ENCODE data around the gene PARD3. TPM values are rescaled to one million over a fixed set of nuclear protein-coding genes. Genes with fewer than 3 reads are reported as not detected.

Gene PARD3
- total and polyA plus RNA-seq, 10 of the 15 experiments (the other 5 are each of a cell fraction or from before 2014, with no cell fraction given), result 2.6 to 43.1 (median 13.9) TPM

DNA sequence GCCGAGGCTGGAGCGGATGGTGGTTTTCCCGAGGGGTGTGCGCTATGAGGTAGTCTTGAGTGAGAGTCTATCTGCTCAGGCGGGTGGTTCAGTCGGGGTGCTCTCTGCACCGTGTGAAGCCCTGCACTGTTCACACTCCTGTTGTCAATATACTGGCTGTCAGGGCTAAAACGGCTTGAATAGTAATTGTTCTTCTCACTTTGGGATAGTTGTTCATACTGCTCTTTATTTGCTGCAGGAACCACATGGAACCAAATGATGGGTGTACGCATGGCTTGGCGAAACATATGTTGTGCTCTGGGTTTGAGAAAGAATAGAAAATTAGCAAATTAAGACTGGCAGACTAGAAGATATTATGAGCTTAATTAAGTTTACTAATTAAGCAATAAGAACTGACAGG, 432.5 kb downstream of the PARD3 start:
- no peak for TF ChIP-seq POLR2A (IDR thresholded peaks at IDR 0.05; ENCODE audit: low read depth, low read length)
- no peak for TF ChIP-seq CBX5 (IDR thresholded peaks at IDR 0.05; ENCODE audit: low read depth)
- no peak for TF ChIP-seq ZBED1 (IDR thresholded peaks at IDR 0.05; ENCODE audit: borderline replicate concordance)
- TF ChIP-seq POLR2AphosphoS5 (IDR thresholded peaks at IDR 0.05; ENCODE audit: low read length), result no peak
- TF ChIP-seq SREBF2 (IDR thresholded peaks at IDR 0.05; ENCODE audit: low read length), result no peak
- TF ChIP-seq, protein P1, sequence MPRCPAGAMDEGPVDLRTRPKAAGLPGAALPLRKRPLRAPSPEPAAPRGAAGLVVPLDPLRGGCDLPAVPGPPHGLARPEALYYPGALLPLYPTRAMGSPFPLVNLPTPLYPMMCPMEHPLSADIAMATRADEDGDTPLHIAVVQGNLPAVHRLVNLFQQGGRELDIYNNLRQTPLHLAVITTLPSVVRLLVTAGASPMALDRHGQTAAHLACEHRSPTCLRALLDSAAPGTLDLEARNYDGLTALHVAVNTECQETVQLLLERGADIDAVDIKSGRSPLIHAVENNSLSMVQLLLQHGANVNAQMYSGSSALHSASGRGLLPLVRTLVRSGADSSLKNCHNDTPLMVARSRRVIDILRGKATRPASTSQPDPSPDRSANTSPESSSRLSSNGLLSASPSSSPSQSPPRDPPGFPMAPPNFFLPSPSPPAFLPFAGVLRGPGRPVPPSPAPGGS (IDR thresholded peaks at IDR 0.05; ENCODE audit: borderline replicate concordance, insufficient read depth, low read depth, low read length, poor library complexity, severe bottlenecking), result no peak
- TF ChIP-seq SPI1 (IDR thresholded peaks at IDR 0.05; ENCODE audit: borderline replicate concordance, insufficient read depth, low read depth, low read length), result no peak
- no peak for TF ChIP-seq POU2F2 (IDR thresholded peaks at IDR 0.05; ENCODE audit: borderline replicate concordance, low read depth, low read length)
- TF ChIP-seq SMAD5 (IDR thresholded peaks at IDR 0.05; ENCODE audit: low read depth), result no peak
- no peak for TF ChIP-seq SIN3A (IDR thresholded peaks at IDR 0.05; ENCODE audit: low read depth, low read length)
- no peak for TF ChIP-seq POLR2AphosphoS2 (IDR thresholded peaks at IDR 0.05; ENCODE audit: low read depth, low read length)
- no peak for TF ChIP-seq ZNF622 (IDR thresholded peaks at IDR 0.05)
- TF ChIP-seq BMI1 (IDR thresholded peaks at IDR 0.05; ENCODE audit: borderline replicate concordance), result no peak
- no peak for TF ChIP-seq MYC (IDR thresholded peaks at IDR 0.05; ENCODE audit: insufficient read depth, insufficient read length, insufficient replicate concordance, low read length, severe bottlenecking)
- no peak for TF ChIP-seq SIX5 (IDR thresholded peaks at IDR 0.05; ENCODE audit: low read depth, low read length, severe bottlenecking)
- TF ChIP-seq, protein P2, sequence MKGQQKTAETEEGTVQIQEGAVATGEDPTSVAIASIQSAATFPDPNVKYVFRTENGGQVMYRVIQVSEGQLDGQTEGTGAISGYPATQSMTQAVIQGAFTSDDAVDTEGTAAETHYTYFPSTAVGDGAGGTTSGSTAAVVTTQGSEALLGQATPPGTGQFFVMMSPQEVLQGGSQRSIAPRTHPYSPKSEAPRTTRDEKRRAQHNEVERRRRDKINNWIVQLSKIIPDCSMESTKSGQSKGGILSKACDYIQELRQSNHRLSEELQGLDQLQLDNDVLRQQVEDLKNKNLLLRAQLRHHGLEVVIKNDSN (IDR thresholded peaks at IDR 0.05; ENCODE audit: borderline replicate concordance, extremely low read length, insufficient read depth, low read depth, low read length), result no peak
- TF ChIP-seq, protein P3, sequence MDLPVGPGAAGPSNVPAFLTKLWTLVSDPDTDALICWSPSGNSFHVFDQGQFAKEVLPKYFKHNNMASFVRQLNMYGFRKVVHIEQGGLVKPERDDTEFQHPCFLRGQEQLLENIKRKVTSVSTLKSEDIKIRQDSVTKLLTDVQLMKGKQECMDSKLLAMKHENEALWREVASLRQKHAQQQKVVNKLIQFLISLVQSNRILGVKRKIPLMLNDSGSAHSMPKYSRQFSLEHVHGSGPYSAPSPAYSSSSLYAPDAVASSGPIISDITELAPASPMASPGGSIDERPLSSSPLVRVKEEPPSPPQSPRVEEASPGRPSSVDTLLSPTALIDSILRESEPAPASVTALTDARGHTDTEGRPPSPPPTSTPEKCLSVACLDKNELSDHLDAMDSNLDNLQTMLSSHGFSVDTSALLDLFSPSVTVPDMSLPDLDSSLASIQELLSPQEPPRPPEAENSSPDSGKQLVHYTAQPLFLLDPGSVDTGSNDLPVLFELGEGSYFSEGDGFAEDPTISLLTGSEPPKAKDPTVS (IDR thresholded peaks at IDR 0.05; ENCODE audit: low read depth, low read length), result no peak
- TF ChIP-seq RUNX3 (IDR thresholded peaks at IDR 0.05; ENCODE audit: low read length), result no peak
- TF ChIP-seq WRNIP1 (IDR thresholded peaks at IDR 0.05; ENCODE audit: borderline replicate concordance, low read depth, low read length), result no peak
- no peak overlapping the region for H2AFZ ChIP-seq (ENCODE audit: control insufficient read depth, low read depth, low read length)
- FAIRE-seq (no peak), DNase-seq (ENCODE audit: low read depth, low spot score) (no peak), ATAC-seq (no peak)
- intact Hi-C loops (cut with micrococcal nuclease; ENCODE audit: unreplicated experiment), result loop anchor here (10.0 kb wide), 1 partner anchor 228 kb away; no protein-coding TSS in a partner anchor
- H4K20me1 ChIP-seq (ENCODE audit: control insufficient read depth, insufficient read depth), result no peaks in the 10 kb centered on the region
- 62% methylated on average over 10 of the region's 10 CpGs for WGBS (ENCODE audit: insufficient coverage, insufficient replicate concordance, low lambda C conversion rate, missing lambda C conversion rate)
- no peaks in the 10 kb centered on the region for H3K79me2 ChIP-seq (ENCODE audit: control insufficient read depth, insufficient read depth, low read length)
- no peaks in the 10 kb centered on the region for H3K4me1 ChIP-seq (ENCODE audit: control insufficient read depth, insufficient read depth, low read length)
- no peak overlapping the region for H3K4me2 ChIP-seq (ENCODE audit: control insufficient read depth, insufficient read depth)
- no peaks in the 10 kb centered on the region for H3K36me3 ChIP-seq (ENCODE audit: control insufficient read depth in 2 of 2, insufficient read depth in 2 of 2, low read length in 1 of 2)
- ChIA-PET CTCF (interaction anchor here (1.2 to 2.9 kb wide), 3 partner anchors 9 to 255 kb away, joined by 3 to 11 read pairs (median 4); no protein-coding TSS in a partner anchor), RAD21 (ENCODE audit: unreplicated experiment) (interaction anchor here (1.3 to 1.6 kb wide), 3 partner anchors 9 to 266 kb away, joined by 3 to 4 read pairs (median 4); no protein-coding TSS in a partner anchor), SMC1A (ENCODE audit: uncharacterized antibody, unreplicated experiment) (interaction anchor here (1.1 to 2.2 kb wide), 11 partner anchors 9 to 241 kb away, joined by 3 to 6 read pairs (median 4); no protein-coding TSS in a partner anchor), POLR2A (interaction anchor here (0.6 kb wide), 1 partner anchor 11 kb away, joined by 4 read pairs; no protein-coding TSS in a partner anchor)
- in situ Hi-C loops (cut with MboI), result no loop called here
- no peak overlapping the region for H3K9ac ChIP-seq (ENCODE audit: control insufficient read depth, insufficient read depth, low read length)
- no peaks in the 10 kb centered on the region for H3K27me3 ChIP-seq (replicated peaks in 1 of 2; ENCODE audit: control insufficient read depth in 2 of 2, insufficient read depth in 2 of 2, low read length in 1 of 2)
- no peak overlapping the region for H3K27ac ChIP-seq (ENCODE audit: control insufficient read depth, insufficient read depth)
- H3K9me3 ChIP-seq (replicated peaks; ENCODE audit: control insufficient read depth, insufficient read depth, low read length), result no peaks in the 10 kb centered on the region
- no peak overlapping the region for H3K4me3 ChIP-seq
- BruUV-seq (replicated peaks), result no TSS peak

All from GM12878 (cell line).